Lower leg skin (tissue), 4 donors: Measurements from ENCODE around the gene TPH2. TPM values are rescaled to one million over a fixed set of nuclear protein-coding genes. Genes with fewer than 3 reads are reported as not detected.

Source experiments
- DNase-seq, 2 donors: peaks; one replicate each; pipeline ENCODE4 v3.0.0-alpha.2; 2019; ENCODE audit warnings: low spot score in 2 of 2
- H3K4me3 ChIP-seq: fragments of 200-600 bp; sonication (generic); 2 replicates; pipeline ENCODE4 v1.5.1; 2017; ENCODE audit warnings: mild to moderate bottlenecking, low read depth; ENCODE audit not compliant: poor library complexity, severe bottlenecking
- CTCF ChIP-seq, 3 donors: fragments of 450-650 bp; IDR thresholded peaks; one replicate each; pipeline ENCODE4 v1.5.1; 2016; ENCODE audit warnings: antibody characterized with exemption in 3 of 3, mild to moderate bottlenecking in 3 of 3, moderate library complexity in 2 of 3
- POLR2A ChIP-seq, 2 donors: fragments of 450-650 bp; IDR thresholded peaks; one replicate each; pipeline ENCODE4 v1.6.1; 2016 to 2017; ENCODE audit warnings: antibody characterized with exemption in 2 of 2, mild to moderate bottlenecking in 1 of 2, moderate library complexity in 1 of 2
- WGBS, 2 donors: methylation state at CpG; one replicate each; pipeline ENCODE4 v1.1.5; 2018; 5-methylcytosine and 5-hydroxymethylcytosine counted together
- intact Hi-C: fragments of 100-400 bp; cut with DNase I; formaldehyde crosslinking; loops from one replicate; pipeline ENCODE4 v1.15.0; 2023; ENCODE audit warnings: low total_unique reads
- total RNA-seq, 4 donors: library from RNA; depleted of rRNA; stranded (reverse); fragments of >200 nt; gene quantifications; one replicate each; pipeline ENCODE4 v1.1.0, GENCODE V29; 2016

The TPH2 gene
- total RNA-seq, 4 donors from 2014 or later, result not detected

DNA sequence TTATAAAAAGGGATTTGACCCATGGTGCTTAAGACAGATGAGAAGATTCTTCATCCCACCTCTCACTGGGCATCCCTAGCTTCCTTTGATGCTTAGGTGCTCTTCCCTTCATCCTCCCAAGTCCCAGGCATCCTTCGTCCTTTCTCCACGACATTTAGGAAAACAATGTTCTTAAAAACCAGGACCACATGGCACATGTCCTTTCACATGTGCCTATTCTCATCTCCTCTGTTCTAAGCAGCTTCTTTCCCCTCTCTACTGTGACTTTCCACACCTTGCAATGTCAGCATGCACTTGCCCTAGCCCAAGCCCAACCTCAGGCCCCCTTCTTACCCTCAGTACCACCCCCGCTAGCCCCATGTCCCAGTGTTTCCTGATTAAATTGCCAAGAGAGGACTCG, 12.2 kb downstream of the TPH2 start:
- no peak overlapping the region for H3K4me3 ChIP-seq
- TF ChIP-seq CTCF (IDR thresholded peaks at IDR 0.05) (no peak), POLR2A (IDR thresholded peaks at IDR 0.05) (no peak)
- DNase-seq, result no peak
- WGBS, 2 donors, result 79 to 82% methylated on average over 4 of the region's 4 CpGs
- intact Hi-C loops, result no loop called here

DNA sequence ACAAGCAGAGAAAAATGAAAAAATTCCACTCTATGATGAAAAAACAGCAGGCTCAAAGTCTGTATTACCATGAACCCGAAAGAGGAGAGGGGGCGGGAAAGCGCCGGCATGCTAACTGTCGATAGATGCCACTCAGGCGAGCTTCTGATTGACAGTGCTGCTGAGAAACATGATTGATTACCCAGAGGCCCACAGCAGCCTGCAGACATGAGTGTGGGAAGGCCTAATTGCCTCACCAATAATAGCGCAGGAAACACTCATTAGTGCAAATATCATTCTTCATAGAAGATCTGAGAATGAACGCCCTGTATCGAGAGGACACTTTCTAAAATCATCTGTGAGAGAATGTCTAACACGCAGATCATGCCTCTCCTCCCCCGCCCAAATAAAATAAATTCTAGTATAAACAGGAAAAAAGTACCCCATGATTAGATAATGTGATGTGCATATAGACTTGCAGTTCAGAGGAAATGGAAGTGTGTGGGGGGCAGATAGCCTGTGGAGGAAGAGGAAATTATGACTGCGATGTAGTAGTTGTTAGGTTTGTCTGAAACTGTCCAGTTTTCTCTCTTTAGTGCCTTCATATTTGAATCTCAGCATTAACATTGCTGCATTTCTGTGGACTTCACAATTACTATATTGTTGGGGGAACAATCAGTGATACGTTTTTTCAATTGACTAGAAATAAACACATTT, 15.6 kb downstream of the TPH2 start:
- 65 to 69% methylated on average over 13 of the region's 13 CpGs for WGBS, 2 donors
- TF ChIP-seq POLR2A (IDR thresholded peaks at IDR 0.05), result no peak
- no peak for TF ChIP-seq CTCF (IDR thresholded peaks at IDR 0.05)
- DNase-seq, result no peak
- intact Hi-C loops, result no loop called here
- no peak overlapping the region for H3K4me3 ChIP-seq

DNA sequence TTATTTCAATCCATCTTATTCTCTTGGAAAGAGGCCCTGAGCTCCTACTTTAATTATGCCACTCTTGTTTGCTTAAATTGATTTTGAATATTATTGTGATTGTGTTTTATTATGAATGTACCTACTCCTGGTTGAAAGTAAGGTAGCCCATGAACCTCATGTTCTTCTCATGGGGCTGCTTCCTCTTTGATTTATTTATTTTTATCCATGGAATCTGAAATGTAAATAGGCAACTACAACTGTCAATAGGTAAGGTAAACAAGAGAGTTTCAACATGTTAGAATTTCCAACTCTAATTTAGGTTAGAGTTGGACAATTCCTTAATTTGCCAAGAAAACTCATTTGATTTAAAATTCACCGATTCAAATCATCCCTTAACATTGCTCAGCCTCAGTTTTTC, 16.2 kb downstream of the TPH2 start:
- no peak for DNase-seq
- intact Hi-C loops, result no loop called here
- WGBS, 2 donors, result 92 to 93% methylated on average over 1 of the region's 1 CpG
- TF ChIP-seq POLR2A (IDR thresholded peaks at IDR 0.05) (no peak), CTCF (IDR thresholded peaks at IDR 0.05) (no peak)
- no peak overlapping the region for H3K4me3 ChIP-seq

GRCh38 chr12:71955970-71956369, 17.3 kb downstream of the TPH2 start:
- WGBS, 2 donors, result 57 to 68% methylated on average over 2 of the region's 2 CpGs
- TF ChIP-seq CTCF (IDR thresholded peaks at IDR 0.05) (no peak), POLR2A (IDR thresholded peaks at IDR 0.05) (no peak)
- intact Hi-C loops, result no loop called here
- no peak overlapping the region for H3K4me3 ChIP-seq
- no peak for DNase-seq

- 32 to 41% methylated on average over 2 of the region's 2 CpGs for WGBS, 2 donors
- no peak for DNase-seq
- intact Hi-C loops, result no loop called here
- TF ChIP-seq POLR2A (IDR thresholded peaks at IDR 0.05), result no peak
- no peak for TF ChIP-seq CTCF (IDR thresholded peaks at IDR 0.05)
- no peak overlapping the region for H3K4me3 ChIP-seq
Measured at GRCh38 chr12:71958056-71958455, 19.4 kb downstream of the TPH2 start.

GRCh38 chr12:71958457-71958856, 19.8 kb downstream of the TPH2 start:
- DNase-seq, result no peak
- intact Hi-C loops, result no loop called here
- no peak for TF ChIP-seq POLR2A (IDR thresholded peaks at IDR 0.05)
- no peak for TF ChIP-seq CTCF (IDR thresholded peaks at IDR 0.05)
- H3K4me3 ChIP-seq, result no peak overlapping the region
- 55% methylated on average over 2 of the region's 2 CpGs for WGBS, 2 donors
